Skin of body (tissue), 2 donors: Measurements from ENCODE around the gene TINAG. TPM values are rescaled to one million over a fixed set of nuclear protein-coding genes. Genes with fewer than 3 reads are reported as not detected.
A peak's percentile ranks its signal among the peaks of the same experiment; 100 is the strongest.
"Not testable (repeated sequence)": the region's sequence is repeated elsewhere in the genome, so short reads cannot be mapped to it uniquely, and the experiment has no call there.

Experiments
- DNase-seq: peaks from one replicate; lab custom pipeline; 2025; lab: John Stamatoyannopoulos, UW
- total RNA-seq: library from RNA; depleted of rRNA; stranded (reverse); fragments of >200 nt; gene quantifications from one replicate; pipeline ENCODE4 v1.2.3, GENCODE V29; 2014

Gene TINAG
- total RNA-seq, 1 donor from 2014 or later = 0.20 TPM

DNA sequence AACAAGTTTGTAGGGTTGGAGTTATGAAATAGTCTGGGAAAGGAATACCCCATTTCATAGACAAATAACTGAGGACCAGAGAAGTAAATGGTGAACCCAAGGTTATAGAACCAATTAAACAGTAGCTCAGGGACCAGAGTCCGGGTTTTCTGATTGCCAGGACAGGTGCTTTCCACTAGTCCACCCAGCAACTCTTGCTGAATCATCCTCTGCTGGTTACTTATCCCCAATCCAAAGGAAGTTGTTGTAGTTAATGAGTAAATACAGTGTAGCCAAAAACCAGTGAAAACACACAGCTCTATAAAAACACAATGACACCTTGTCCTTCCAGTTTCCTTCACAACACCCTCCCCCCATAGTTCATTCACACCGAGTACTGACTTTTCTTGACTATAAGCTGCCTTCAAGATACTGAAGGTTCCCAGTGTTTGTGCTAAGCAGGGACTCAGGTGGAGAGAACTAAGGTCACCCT, 766 bp upstream of the TINAG start:
- no peak for DNase-seq

DNA sequence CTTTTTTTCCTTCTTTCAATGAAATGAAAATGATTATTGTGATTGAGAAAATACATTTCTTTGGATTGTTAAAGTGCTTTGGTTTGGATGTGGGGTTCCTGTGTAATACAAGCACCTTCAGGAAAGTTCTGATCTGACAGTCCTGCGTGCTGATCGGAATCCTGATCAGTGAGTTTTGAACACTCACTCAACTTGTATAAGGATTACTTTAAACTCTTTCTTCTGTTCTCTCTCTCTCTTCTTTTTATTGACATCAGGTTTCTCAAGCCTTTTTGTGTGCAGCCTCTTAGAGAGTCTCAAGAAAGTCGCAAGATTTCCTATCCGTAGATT, 710 bp downstream of the TINAG start:
- DNase-seq = no peak

DNA sequence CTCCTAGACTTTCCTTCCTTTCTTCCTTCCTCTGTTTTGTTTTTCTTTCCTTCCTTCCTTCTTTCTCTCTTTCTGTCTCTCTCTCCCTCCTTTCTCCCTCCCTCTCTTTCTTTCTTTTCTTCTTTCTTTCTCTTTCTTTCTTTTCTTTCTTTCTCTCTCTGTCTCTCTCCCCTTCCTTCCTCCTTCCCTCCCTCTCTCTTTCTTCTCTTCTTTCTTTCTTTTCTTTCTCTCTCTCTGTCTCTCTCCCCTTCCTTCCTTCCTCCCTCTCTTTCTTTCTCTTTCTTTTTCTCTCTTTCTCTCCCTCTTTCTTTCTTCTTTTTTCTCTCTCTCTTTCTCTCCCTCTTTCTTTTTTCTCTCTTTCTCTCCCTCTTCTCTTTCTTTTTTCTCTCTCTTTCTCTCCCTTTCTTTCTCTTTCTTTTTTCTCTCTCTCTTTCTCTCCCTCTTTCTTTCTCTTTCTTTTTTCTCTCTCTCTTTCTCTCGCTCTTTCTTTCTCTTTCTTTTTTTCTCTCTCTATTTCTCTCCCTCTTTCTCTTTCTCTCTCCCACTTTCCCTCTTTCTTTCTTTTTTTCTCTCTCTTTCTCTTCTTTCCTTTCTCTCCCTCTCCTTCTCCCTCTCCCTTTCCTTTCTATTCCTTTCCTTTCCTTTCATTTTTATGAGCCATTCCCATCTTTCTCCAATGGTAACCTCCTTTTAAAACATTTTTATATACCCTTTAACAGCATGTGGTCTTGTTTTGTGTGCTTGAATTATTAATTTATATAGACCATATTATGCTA, 2.3 kb downstream of the TINAG start:
- DNase-seq = no peak

DNA sequence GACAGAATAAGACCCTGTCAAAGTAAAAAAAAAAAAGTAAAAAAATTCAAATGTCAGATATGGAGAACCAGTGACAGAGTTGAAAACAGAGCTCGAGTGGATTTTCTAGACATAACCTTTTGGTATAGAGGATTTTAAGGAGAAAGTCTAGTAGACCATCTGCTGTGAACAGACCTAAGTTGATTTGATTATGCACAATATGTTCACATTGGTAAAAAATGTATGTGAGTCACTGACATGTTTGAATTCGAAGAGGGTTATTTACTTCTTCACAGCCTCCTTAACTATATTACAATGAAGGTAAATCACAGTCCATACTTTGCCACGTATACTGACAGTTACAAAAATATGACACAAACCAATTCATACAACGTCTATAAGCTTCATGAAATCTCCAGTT, 7.4 kb downstream of the TINAG start:
- DNase-seq = no peak

DNA sequence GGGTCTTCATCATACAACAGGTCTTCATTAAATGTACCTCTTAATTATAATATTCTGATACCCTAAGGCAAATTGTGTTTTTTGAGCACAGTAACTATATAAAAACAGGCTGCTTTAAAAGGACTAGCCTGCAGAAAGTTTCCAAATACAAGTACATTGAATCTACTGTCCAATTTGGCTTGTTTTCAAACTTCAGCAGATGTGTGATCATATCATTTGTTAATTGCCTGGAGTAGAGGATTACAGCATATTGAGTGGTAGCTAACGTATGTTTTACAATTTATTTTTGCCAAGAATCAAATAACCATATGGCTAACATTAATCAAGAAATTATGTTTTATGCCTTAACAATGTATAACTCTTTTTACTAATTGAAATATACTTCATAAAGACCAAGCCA, 12.6 kb downstream of the TINAG start:
- DNase-seq = no peak

DNA sequence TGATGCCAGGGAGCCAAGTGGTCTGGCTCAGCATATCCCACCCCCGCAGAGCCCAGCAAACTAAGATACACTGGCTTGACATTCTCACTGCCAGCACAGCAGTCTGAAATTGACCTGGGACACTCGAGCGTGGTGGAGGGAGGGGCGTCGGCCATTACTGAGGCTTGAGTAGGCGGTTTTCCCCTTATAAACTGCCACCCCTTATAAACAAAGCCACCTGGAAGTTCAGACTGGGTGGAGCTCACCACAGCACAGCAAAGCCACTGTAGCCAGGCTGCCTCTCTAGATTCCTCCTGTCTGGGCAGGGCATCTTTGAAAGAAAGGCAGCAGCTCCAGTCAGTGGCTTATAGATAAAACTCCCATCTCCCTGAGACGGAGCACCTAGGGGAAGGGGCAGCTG, 19.4 kb downstream of the TINAG start:
- no peak for DNase-seq

DNA sequence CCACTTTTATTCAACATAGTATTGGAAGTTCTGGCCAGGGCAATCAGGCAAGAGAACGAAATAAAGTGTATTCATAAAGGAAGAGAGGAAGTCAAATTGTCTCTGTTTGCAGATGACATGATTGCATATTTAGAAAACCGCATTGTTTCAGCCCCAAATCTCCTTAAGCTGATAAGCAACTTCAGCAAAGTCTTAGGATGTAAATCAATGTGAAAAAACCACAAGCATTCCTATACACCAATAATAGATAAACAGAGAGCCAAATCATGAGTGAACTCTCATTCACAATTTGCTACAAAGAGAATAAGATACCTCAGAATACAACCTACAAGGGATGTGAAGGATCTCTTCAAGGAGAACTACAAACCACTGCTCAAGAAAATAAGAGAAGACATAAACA, 23.3 kb downstream of the TINAG start:
- not testable (repeated sequence) for DNase-seq

DNA sequence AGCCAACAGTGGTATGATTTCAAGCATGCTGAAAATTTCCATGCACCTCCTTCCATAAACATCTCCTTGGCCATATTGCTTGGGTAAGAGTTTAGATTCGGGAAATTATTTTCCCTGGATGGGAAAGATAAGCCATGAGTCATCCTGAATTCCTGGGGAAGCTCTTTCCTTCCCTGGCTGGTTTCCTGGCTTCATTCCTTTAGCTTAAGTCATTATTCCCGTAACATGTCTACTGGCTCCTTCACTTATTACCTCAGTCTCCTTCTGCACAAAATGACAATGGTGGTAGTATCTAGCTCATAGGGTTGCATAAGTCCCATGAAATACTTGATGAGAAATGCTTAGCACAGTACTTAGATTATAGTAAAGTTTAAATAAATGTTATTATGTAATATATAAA, 27.6 kb downstream of the TINAG start:
- no peak for DNase-seq

DNA sequence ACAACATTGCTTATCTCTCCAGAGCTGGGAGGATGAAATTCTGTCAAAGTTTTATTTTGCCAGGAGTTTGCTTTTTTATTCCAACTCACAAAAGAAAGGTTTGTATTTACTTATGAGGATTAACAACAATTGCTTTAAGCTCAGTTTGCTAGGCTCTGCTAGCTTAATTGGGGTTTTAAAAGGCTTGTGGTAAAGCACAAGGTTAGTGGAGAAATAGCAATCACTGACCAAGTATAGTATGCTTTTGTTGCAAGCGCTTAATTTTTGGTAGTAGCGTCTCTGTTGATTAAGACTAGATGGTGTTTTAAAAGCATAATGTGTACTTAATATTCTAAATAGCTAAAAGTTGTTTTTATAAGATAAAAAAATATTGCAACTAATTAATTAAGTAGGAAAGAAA, 45.7 kb downstream of the TINAG start:
- DNase-seq = no peak

DNA sequence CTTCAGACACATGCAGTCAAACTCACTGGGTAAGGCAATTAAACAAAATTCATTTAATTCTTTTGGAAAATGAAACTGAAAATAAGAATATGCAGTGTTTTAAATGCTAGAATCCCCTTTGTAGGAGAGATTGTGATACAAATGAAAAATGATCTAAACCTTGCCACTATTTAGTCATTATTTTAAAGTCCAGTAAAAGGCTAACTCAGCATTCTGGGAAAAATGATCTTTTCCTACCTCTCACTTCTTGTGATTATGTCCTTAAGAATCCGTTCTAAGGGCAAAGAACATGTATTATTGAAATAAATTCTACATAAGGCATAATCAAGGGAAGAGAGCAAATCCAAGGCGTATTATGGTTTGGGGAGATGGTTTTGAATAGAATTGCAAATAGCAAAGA, 46.4 kb downstream of the TINAG start:
- DNase-seq = no peak

DNA sequence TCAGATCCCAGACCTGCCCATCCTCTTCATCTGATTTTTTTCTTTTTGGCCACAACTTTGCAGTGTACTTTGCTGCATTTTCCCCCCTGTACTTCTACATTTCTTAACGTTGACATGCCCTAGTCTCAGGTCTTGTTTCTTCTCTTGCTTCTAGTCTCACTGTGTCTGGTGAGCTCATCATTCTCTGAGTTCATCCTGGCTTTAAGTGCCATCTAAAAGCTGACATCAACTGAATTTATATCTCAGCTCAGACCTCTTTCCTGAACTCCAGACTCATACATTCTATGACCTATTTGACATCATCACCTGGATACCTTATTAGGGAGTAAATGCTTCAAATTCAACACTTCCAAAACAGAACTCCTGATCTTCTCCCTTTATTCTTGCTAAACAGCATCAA, 48.9 kb downstream of the TINAG start:
- DNase-seq = no peak

DNA sequence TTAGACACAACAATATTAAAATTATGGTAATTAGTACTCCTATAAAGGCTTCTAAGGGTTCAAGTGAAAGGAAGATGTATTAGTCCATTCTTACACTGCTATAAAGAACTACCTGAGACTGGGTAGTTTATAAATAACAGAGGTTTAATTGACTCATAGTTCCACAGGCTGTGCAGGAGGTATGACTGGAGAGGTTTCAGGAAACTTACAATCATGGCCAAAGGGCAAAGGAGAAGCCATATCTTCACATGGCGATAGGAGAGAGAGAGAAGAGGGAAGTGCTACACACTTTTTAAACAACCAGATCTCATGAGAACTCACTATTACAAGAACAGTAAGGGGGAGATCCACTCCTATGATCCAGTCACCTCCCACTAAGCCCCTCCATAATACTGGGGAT, 52.9 kb downstream of the TINAG start:
- DNase-seq = no peak

DNA sequence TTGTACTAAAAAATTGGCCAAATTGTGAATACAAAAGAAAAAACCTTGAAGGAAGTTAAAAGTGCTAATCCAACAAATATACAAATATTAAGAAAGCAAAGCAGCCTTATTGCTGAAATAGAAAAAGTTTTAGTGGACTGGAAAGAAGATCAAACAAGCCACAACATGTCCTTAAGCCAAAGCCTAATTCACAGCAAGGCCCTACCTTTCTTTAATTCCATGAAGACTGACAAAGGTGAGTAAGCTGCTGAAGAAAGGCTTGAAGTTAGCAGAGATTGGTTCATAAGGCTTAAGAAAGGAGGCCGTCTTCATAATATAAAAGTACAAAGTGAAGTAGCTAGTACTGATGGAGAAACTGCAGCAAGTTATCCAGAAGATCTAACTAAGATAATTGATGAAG, 53.5 kb downstream of the TINAG start:
- no peak for DNase-seq

DNA sequence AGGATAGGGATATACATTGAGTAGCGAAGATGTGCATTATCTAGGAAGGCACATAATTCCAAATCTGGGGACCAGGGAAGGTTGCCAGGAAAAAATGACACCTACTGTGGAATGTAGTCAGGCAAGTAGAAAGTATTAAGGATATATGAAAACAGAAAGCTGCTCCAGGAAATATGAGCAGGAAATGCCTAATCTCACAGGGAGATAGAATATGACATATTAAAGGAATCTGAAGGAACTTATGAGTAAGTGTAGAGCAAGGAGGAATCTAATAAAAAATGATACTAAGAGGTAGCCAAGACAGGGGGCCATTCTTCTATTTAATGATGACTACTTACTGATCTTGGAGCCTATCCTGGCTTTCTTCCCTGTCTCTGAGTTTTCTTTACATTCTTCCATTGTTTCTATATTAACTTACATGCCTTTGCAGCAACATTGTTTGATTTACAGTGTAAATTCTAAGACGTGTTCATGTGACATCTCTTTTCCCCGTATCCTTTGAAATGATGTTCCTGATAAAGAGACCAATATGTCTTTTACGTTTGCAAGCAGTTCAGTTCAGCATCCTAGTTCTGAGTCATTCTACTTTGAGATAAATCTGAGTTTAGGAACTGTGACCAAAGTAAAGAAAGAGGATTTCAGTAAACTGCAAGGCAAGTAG, 58.6 kb downstream of the TINAG start:
- DNase-seq = no peak

DNA sequence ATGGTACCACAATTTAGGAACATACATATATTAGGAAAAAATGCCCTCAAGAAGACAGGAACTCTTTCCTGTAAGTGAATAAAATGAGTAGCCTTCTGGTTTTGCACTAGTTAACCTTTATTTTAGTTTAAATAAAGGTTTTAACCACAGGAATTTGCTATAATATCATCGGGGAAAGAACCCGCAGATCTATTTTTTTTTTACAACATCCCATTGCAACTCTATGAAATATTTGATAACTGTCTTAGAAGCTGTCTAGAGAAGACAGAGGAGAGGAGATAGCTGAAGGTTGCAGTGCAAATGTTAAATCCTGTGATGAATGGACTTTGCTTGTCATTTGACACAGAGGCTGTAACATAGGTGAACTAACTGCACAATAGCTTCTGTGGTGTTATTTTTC, 69.5 kb downstream of the TINAG start:
- no peak for DNase-seq

DNA sequence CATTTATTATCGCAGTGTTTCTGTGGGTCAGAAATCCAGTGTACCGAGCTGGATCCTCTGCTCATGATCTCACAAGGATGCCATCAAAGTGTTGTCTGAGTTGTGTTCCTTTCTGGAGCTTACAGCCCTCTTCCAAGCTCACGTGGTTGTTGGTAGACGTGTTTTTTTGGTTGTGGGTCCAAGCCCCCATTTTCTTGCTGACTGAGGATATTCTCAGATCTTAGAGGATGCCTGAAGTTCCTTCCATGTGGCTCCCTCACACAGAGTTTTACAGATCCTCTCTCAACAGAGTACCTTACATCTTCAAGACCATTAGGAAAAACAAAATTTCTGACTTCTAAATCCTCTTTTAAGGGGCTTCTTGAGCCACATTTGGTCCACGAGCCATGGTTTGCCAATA, 78.1 kb downstream of the TINAG start:
- DNase-seq = no peak

DNA sequence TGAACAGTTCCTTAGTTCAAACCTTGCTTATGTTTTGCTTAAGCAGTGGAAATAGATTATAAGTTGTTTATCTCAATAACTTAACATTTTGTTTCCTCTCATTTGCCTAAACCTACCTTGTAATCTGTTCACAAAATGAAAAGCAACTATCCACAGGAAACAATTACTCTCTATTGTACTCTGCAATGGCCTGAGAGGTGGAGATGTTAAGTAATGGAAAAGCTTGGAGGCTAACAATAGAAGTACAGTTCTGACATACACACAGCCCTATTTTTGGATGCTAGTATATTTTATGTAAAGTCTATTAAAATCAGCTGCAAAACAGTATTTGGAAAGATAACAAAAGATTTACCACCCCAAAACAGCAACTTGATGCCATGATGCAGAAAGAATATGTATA, 82.1 kb downstream of the TINAG start:
- DNase-seq = no peak

DNA sequence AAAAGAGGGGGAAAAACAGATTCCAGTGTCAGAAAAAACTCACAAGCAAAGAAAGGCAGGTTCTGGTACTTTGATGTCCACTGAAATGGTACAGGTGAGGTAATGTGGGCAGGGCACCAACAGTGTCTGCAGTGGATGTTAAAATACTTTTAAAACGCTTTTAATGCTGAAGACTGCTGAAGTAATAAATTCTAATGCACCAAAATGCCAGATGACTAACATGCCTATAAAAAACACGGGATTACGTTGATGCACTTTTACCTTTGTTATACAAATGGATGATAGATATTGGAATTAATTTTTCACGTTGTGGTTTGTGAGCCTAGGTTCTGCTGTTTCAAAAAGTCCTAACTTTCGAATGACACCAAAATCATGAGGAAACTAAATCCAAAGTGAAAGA, 83.3 kb downstream of the TINAG start:
- DNase-seq = no peak

DNA sequence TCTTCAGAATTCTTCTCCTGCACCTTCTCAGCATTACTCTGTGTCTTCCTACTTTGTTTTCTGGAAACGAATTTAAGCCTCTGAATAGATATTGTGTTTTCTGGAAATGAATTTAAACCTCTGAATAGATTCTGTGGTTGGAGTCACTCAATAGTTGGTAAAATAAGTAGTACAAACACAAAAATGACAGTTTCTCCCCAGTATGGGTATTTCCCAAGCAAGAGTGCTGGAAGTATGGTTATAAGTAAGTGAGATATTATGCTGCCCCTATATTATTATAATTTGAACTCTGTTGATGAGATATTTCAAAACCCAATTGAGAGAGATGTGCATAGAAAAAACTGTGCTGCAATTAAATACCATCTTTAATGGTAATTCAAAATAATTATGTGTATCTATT, 94.9 kb downstream of the TINAG start:
- DNase-seq = no peak

DNA sequence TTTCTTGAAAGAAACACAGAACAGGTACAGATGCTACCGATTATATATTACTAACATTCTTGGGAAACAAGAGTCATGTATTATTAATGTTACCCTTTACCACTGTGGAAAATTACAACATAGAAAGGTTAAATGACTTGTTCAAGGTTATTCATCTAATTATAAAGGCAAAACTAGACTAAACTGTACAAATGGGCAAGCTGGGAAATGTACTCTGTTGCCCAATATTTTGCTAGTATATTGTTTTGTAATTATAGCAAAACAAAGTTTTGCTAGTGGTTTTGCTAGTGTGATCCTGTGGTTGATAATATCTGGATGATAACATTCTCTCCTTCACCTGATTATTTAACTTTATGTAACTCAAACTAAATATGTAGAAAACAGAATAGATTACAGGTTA, 96.5 kb downstream of the TINAG start:
- DNase-seq = no peak

DNA sequence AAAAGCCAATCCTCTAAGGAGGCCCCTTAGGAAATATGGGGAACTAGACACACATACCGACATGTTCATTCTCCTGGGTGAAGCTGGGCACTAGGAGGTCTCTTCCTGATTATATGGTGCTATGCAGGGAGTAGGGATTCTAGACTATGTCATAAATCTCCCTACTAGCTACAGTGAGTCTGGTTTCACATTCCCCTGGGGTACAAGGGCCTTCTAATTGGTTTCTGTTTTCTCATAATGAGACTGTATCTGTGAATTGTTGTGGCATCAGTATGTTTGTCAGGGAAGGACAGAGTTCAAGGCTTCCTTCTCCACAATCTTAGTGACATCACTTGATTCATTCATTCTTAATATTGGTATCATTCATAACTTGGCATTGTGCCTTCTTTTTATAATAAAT, 103.5 kb downstream of the TINAG start:
- DNase-seq = no peak

DNA sequence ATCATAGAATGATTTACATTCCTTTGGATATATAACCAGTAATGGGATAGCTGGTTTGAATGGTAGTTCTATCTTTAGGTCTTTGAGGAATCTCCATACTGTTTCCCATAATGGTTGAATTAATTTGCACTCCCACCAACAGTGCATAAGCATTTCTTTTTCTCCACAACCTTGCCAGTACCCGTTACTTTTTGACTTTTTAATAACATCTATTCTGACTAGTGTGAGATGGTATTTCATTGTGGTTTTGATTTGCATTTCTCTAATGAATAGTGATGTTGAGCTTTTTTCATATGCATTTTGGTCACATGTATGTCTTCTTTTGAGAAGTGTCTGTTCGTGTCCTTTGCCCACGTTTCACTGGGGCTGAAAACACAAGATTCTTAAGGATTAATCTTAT, 107.3 kb downstream of the TINAG start:
- no peak for DNase-seq

DNA sequence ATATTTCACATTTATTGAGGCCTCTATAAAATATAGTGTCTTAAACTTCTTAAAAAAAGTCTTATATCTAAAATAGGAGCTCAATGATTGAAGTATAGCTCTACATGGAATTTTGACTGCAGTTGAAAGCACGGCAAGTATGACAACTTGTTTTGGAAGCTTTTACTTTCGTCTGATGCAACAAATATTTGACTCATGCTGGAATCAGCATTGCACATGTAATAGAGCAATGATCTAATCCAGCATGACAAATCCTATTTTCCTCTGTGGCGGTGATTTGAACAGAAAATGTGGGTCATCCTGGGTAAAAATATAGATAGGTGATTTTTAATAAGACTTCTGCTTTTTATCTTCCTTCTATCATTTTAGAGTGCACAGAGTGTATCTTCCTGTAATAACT, 111.6 kb downstream of the TINAG start:
- peak; percentile 41 for DNase-seq
